NB4 (cell line): Measurements from ENCODE around the gene KRT3.

ENCODE experiments used
- MYC ChIP-seq: IDR thresholded peaks from 2 replicates; pipeline ENCODE4 v1.6.1; 2011; ENCODE audit warnings: low read depth, low read length
- POLR2A ChIP-seq: IDR thresholded peaks from 2 replicates; pipeline ENCODE4 v1.6.1; 2011; ENCODE audit warnings: mild to moderate bottlenecking; ENCODE audit not compliant: insufficient read length; ENCODE audit errors: extremely low read depth
- TF ChIP-seq, protein P1 (sequence below): IDR thresholded peaks from one replicate; pipeline ENCODE4 v1.5.1; 2012; ENCODE audit warnings: low read depth, low read length

DNA sequence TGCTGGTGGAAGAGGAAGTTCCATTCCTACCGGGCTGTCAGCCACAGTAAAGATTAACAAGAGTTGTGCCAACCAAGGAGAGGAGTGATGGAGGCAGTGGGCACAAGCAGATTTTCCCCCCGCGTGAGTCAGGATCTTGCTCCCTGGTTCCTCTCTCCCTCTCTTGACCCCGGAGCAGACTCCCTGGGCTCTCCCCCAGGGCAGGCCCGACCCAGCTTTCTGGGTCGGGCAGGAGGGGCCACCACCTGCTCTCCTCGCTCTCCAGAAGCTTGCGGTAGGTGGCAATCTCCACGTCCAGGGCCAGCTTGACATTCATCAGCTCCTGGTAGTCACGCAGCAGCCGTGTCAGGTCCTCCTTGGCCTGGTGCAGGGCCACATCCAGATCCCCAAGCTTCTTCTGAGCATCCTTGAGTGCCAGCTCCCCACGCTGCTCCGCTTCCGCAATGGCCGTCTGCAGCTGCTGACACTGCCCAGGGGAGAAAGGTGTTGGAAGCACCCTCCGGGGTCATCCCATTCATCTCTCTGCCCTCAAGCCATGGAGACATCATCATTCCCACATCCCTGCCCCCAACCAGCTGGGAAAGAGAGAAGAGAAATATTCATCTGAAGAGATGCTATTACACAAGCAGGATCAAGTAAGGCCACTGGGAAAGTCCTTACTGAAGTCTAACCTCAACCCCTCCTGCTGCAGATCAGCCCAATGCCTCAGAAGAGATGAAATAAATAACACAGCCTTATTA, 27.0 kb upstream of the KRT3 start:
- TF ChIP-seq, protein P1, sequence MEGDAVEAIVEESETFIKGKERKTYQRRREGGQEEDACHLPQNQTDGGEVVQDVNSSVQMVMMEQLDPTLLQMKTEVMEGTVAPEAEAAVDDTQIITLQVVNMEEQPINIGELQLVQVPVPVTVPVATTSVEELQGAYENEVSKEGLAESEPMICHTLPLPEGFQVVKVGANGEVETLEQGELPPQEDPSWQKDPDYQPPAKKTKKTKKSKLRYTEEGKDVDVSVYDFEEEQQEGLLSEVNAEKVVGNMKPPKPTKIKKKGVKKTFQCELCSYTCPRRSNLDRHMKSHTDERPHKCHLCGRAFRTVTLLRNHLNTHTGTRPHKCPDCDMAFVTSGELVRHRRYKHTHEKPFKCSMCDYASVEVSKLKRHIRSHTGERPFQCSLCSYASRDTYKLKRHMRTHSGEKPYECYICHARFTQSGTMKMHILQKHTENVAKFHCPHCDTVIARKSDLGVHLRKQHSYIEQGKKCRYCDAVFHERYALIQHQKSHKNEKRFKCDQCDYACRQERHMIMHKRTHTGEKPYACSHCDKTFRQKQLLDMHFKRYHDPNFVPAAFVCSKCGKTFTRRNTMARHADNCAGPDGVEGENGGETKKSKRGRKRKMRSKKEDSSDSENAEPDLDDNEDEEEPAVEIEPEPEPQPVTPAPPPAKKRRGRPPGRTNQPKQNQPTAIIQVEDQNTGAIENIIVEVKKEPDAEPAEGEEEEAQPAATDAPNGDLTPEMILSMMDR, result no peak
- TF ChIP-seq MYC (no peak), POLR2A (no peak)
